Adrenal gland (tissue), 12 donors: Measurements from ENCODE around the gene ETFB. TPM values are rescaled to one million over a fixed set of nuclear protein-coding genes. Genes with fewer than 3 reads are reported as not detected.
A peak's percentile ranks its signal among the peaks of the same experiment; 100 is the strongest.

Source experiments
- DNase-seq, 7 donors: peaks; one replicate each; pipeline ENCODE4 v3.0.0-alpha.2; 2019 to 2020
- H3K27ac ChIP-seq, 5 donors: fragments of 200-600 bp; sonication (generic) in 4 of 5; 1 replicate in 3 of 5; 2 replicates in 2 of 5; pipeline versions ENCODE4 v1.5.1 to v1.8.0; 2016 to 2020; ENCODE audit warnings: mild to moderate bottlenecking in 1 of 5
- H3K27me3 ChIP-seq: fragments of 200-600 bp; 2 replicates; pipeline ENCODE4 v1.8.0; 2021
- H3K36me3 ChIP-seq, 2 donors: fragments of 200-600 bp; replicated peaks in 1 of 2; 1 replicate in 1 of 2; 2 replicates in 1 of 2; pipeline versions ENCODE4 v1.5.1 to v1.8.0; 2018 to 2022
- H3K4me1 ChIP-seq, 2 donors: fragments of 200-600 bp; replicated peaks in 1 of 2; 1 replicate in 1 of 2; 2 replicates in 1 of 2; pipeline versions ENCODE4 v1.5.1 to v1.8.0; 2018 to 2021
- H3K4me3 ChIP-seq, 4 donors: fragments of 200-600 bp; sonication (generic) in 3 of 4; one replicate each; pipeline ENCODE4 v1.5.1; 2016 to 2018
- H3K9me3 ChIP-seq, 3 donors: fragments of 200-600 bp; sonication (generic) in 1 of 3; replicated peaks in 1 of 3; 1 replicate in 2 of 3; 2 replicates in 1 of 3; pipeline versions ENCODE4 v1.5.1 to v1.8.0; 2016 to 2021
- CTCF ChIP-seq, 6 experiments: fragments of 450-650 bp in 4 of 6; fragments of 200-600 bp in 2 of 6; sonication (generic) in 1 of 6; IDR thresholded peaks; 1 replicate in 5 of 6; 2 replicates in 1 of 6; pipeline versions ENCODE4 v1.5.1 to v1.8.0; 2016 to 2021; ENCODE audit warnings: antibody characterized with exemption in 6 of 6, mild to moderate bottlenecking in 2 of 6, moderate library complexity in 1 of 6
- POLR2A ChIP-seq, 2 donors: fragments of 450-650 bp; IDR thresholded peaks; one replicate each; pipeline ENCODE4 v1.6.1; 2017; ENCODE audit warnings: antibody characterized with exemption in 2 of 2, mild to moderate bottlenecking in 2 of 2, moderate library complexity in 1 of 2
- WGBS, 4 donors: extraction: QIAGEN DNeasy Blood & Tissue Kit in 2 of 4; methylation state at CpG; one replicate each; pipeline versions ENCODE4 v1.1.5 to v1.1.7; 2013 to 2017; 5-methylcytosine and 5-hydroxymethylcytosine counted together
- intact Hi-C, 2 donors: fragments of 100-400 bp; cut with DNase I; formaldehyde crosslinking; loops; one replicate each; pipeline versions ENCODE4 v1.14.1 to v1.15.0; 2022 to 2023
- polyA plus RNA-seq, 3 donors: library from polyadenylated mRNA; stranded (reverse); fragments of 200-250 nt in 2 of 3; fragments of 350-450 nt in 1 of 3; fragmentation: Illumina TruSeq in 1 of 3; extraction: RNeasy Lipid Tissue Mini Kit (QIAGEN cat#74804) in 1 of 3; gene quantifications; one replicate each; pipeline ENCODE4 v1.2.3, GENCODE V29; 2013 to 2014
- total RNA-seq, 9 donors: library from RNA; depleted of rRNA in 4 of 9; stranded (reverse); fragments of >200 nt in 4 of 9; fragments of 120-200 nt in 1 of 9; fragmentation: NEBNext Ultra II Directional in 1 of 9; extraction: Animal tissue kit (Norgen Biotek cat#: 25700) in 1 of 9; gene quantifications; one replicate each; pipeline versions ENCODE4 v1.1.0 to v1.2.4, GENCODE V29; 2013 to 2023
- donor health status: healthy with polysubstance abuse.
- donor health status: Bipolar disorder and iron deficiency.
- donor health status: DM: yes; HTN: yes; CAD: no.
- donor health status: DM: no; HTN: no; CAD: no.
- donor health status: DM: no; HTN: no; CAD: no.
- donor health status: DM: yes; HTN: yes; CAD: no.

Gene ETFB
- total and polyA plus RNA-seq, 12 donors: 110 to 470 (median 240) TPM

DNA sequence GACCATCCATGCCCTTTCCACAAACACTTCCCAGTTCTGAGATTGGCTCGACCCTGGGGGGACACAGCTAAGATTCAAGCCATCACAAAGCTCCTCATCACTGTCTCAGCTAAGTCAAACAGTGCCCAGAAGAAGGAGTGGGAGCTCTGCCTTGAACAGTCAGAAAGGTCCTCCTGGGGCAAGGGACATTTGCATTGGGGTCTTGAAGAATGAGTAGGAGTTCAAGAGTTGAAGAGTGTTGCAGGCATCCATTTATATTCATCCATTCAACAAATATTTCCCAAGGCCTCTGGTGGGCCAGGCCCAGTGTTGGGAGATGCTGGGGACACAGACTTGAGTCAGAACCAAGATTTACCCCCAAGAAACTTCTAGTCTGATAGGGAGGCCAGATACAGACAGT, 48.2 kb downstream of the ETFB start:
- H3K4me3 ChIP-seq: no peak overlapping the region
- H3K9me3 ChIP-seq: no peaks in the 10 kb centered on the region
- intact Hi-C loops: no loop called here
- H3K4me1 ChIP-seq: peaks cover 0 to 4% of the 10 kb centered on the region in 2 donors
- H3K27ac ChIP-seq: no peak overlapping the region
- 78 to 100% (median 86%) methylated on average over 1 of the region's 1 CpG for WGBS, 4 donors
- H3K36me3 ChIP-seq: no peaks in the 10 kb centered on the region
- H3K27me3 ChIP-seq: no peaks in the 10 kb centered on the region
- TF ChIP-seq POLR2A (IDR thresholded peaks at IDR 0.05): no peak
- TF ChIP-seq CTCF (IDR thresholded peaks at IDR 0.05): no peak
- no peak for DNase-seq

GRCh38 chr19:51317376-51317775, 48.8 kb downstream of the ETFB start:
- Histone ChIP-seq H3K4me1 (peaks cover 0 to 4% of the 10 kb centered on the region in 2 donors), H3K27me3 (no peaks in the 10 kb centered on the region), H3K36me3 (no peaks in the 10 kb centered on the region), H3K27ac (no peak overlapping the region), H3K4me3 (no peak overlapping the region), H3K9me3 (no peaks in the 10 kb centered on the region)
- DNase-seq: peak in 2 of 7 donors; percentile 32 to 47
- 56 to 63% (median 60%) methylated on average over 2 to 3 of the region's 3 CpGs for WGBS, 4 donors
- TF ChIP-seq CTCF (IDR thresholded peaks at IDR 0.05): no peak
- no peak for TF ChIP-seq POLR2A (IDR thresholded peaks at IDR 0.05)
- intact Hi-C loops: no loop called here

- peaks cover 0 to 4% of the 10 kb centered on the region in 2 donors for H3K4me1 ChIP-seq
- no peak overlapping the region for H3K4me3 ChIP-seq
- intact Hi-C loops: no loop called here
- no peak for TF ChIP-seq POLR2A (IDR thresholded peaks at IDR 0.05)
- TF ChIP-seq CTCF (IDR thresholded peaks at IDR 0.05): no peak
- H3K27ac ChIP-seq: no peak overlapping the region
- no peak for DNase-seq
- no peaks in the 10 kb centered on the region for H3K27me3 ChIP-seq
- WGBS, 4 donors: 70 to 85% (median 74%) methylated on average over 3 to 8 of the region's 8 CpGs
- no peaks in the 10 kb centered on the region for H3K9me3 ChIP-seq
- no peaks in the 10 kb centered on the region for H3K36me3 ChIP-seq
These were observed 49.5 kb downstream of the ETFB start for GRCh38 chr19:51316688-51317087.

- TF ChIP-seq CTCF (IDR thresholded peaks at IDR 0.05): no peak
- no peak for TF ChIP-seq POLR2A (IDR thresholded peaks at IDR 0.05)
- 6 to 8% (median 6%) methylated on average over 6 to 54 of the region's 76 CpGs; no CpG with 5 or more reads in 1 of the 4 donors for WGBS, 4 donors
- no peak within 1 kb of the TSS for H3K4me3 ChIP-seq
- DNase-seq: no peak
- peaks cover 0 to 11% (median 0%) of the 10 kb centered on the region in 3 donors for H3K9me3 ChIP-seq
- no peaks in the 10 kb centered on the region for H3K36me3 ChIP-seq
- intact Hi-C loops: no loop called here
- peaks cover 13% of the 10 kb centered on the region for H3K27me3 ChIP-seq
- no peaks in the 10 kb centered on the region for H3K4me1 ChIP-seq
- peak within 1 kb of the TSS in 1 of 5 donors; percentile 12 for H3K27ac ChIP-seq
These were observed 54.6 kb downstream of the ETFB start, which contains the start of gene IGLON5 for GRCh38 chr19:51311351-51312257. Gene IGLON5 (plus strand): TSS chr19:51311644. CDS start chr19:51311848, 204 bp downstream.
